ENCODE measurements around the gene NACC2.
A peak's percentile ranks its signal among the peaks of the same experiment; 100 is the strongest.
"Not testable (repeated sequence)": the region's sequence is repeated elsewhere in the genome, so short reads cannot be mapped to it uniquely, and the experiment has no call there.

The NACC2 gene

DNA sequence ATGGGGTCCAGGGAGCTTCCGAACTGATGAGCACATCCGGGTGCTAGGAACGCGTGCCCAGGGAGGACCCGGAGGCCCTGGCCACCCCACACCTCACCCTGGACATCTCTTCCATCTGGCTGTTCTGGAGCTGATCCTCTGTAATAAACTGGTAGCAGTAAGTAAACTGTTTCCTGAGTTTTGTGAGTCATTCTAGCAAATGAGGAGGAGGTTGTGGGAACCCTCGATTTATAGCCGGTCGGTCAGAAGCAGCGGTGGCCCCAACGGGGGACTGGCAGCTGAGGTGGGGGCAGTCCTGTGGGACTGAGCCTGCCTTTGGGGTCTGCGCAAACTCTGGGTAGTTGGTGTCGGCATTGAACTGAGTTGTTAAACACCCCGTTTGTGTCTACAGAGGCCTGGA lies 118.6 kb downstream of the NACC2 start:
- no peak for DNase-seq (ENCODE audit: low spot score)

DNA sequence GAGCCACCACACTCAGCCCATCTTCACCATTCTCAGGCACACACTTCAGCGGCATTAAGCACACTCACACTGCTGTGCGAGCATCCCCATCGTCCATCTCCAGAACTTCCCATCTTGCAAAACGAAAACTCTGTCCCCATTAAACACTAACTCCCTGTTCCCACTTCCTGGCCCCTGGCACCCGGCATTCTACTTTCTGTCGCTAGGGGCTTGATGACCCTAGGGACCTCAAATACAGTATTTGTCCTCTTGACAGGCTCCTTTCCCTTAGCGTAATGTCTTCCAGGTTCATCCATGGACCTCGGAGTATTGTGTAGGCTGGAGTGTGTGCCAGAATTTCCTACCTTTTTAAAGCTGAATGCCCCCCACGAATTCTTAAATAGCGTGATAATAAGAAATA lies 119.3 kb downstream of the NACC2 start:
- no peak for DNase-seq (ENCODE audit: low spot score)

DNA sequence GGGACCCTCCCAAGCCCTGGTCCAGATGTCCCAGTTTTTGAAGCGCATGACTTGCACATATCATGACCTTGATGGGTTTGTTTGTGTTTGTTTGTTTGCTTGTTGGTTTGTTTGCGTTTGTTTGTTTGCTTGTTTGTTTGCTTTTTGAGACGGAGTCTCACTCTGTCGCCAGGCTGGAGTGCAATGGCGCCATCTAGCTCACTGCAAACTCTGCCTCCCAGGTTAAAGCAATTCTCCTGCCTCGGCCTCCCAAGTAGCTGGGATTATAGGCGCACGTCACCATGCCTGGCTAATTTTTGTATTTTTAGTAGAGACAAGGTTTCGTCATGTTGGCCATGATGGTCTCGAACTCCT lies 120.9 kb downstream of the NACC2 start:
- DNase-seq (ENCODE audit: low spot score) = no peak

DNA sequence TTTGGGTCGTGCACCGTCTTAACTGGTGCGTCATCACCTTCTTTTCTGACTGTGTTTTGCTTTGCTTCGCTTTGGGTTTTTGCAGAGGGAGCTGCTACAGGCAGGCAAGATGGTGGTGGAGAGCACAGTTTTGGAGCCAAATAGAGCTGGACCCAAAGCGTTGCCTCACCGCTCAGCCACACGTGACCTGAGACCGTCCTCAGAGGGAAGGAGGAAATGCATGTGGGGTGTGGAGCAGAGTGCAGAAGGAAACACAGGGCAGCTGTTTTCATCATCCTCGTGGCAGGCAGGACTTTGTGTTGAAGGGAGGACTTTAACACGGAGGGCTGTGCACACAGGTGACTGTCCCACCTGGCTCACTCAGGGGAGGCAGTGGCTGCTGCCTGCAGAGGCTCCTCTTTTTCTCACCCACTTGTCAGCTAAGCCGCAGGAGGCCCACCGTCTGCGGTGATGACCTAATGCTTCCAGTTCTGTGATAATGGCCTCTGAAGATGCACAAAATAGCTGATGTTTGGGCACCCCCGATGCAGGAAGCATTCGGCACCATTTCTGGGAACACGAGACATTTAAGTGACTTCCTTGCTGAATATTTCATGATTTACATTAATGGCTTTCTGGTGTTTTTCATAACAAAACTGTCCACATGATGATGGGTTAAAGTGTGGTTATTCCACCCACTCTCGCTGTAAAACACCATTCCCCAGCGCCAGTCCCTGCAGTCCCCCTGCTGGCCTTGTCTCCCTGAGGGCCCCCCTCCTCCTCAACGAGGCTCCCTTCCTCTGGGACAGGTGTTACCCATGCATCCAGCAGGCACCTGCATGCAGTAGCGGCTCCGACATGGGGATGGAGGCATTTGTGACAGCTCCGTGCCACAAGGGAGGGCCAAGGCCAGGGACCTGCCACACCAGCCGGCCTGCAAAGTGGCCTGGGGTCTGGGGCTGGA lies 121.5 kb downstream of the NACC2 start:
- DNase-seq (ENCODE audit: low spot score) = no peak

DNA sequence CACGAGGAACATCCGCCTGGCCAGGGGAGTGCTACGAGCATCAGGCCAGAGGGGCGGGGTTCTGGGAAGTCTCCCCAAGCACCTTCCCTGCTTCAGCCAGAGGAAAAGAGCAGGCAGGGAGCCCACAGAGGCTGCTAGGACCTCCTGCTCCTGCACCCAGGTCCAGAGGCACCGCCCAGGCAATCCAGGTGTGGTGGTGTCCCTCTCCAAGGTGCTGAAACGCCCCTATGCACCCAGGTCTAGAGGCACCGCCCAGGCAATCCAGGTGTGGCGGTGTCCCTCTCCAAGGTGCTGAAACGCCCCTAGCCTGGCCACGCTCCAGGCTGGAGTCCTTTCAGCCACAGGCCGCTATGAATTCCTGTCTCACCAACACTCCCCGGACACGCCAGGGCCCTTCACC lies 123.2 kb downstream of the NACC2 start:
- no peak for DNase-seq (ENCODE audit: low spot score)

DNA sequence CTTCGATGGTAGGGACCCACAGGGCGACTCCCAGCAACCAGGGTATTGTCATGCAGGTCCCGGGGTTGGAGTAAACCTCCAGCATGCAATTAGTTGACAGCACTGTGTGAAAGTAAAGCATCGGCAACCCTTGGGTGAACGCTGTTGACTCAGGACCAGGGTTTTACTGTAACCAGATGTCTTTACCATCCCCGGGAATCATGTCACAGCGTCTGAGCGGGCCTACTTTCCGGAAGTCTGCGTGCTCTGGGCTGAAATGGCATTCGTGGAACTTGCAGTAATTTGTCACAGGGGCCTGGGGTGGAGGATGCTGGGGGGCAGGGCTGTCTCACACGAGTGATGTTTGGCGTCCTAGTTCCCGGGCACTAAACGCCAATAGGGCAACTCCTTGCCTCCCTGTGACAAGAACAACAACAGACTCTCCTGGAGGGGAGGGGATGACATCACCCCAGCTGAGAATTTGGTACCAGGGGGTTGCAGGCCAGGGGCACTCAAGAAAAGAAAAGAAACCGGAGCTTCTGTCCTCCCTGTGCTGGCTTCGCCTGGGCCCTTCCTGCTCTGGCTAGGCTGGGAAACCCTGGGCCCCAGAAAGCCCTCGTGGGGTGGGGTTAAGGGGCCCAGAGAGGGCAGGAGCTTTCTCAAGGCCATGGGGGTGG lies 123.8 kb downstream of the NACC2 start:
- no peak for DNase-seq (ENCODE audit: low spot score)

DNA sequence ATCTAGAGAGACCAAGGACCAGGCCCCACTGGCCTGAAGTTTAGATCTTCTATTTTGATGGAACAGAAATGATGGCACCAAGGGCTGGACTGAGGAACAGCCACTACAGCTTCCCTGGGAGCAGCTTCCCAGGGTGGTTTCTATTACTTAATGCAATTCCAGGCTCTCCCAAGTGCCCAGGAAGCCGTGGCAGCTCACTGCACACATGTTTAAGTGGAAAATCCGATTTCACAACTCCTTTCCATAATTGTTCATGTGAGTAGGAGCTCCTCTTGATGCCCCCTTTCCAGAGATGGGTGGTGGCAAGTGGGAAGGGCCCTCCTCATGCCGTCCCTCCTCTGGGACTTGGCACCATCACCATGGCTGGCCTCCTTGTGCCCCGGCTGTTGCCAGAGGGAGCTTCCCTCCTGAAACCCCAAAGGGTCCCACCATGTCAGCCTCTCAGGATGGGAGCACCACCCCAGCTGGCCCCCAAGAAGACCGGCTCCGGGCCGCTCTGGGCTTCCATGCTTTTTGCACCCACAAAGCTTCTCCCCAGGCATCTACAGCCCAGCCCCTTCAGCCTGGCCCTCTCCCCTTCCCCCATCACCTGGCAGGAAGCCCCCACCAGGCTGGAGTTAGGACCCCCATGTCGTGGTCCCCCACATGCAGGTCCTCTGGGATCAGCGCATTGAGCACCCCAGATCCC lies 124.8 kb downstream of the NACC2 start:
- DNase-seq (ENCODE audit: low spot score) = no peak

DNA sequence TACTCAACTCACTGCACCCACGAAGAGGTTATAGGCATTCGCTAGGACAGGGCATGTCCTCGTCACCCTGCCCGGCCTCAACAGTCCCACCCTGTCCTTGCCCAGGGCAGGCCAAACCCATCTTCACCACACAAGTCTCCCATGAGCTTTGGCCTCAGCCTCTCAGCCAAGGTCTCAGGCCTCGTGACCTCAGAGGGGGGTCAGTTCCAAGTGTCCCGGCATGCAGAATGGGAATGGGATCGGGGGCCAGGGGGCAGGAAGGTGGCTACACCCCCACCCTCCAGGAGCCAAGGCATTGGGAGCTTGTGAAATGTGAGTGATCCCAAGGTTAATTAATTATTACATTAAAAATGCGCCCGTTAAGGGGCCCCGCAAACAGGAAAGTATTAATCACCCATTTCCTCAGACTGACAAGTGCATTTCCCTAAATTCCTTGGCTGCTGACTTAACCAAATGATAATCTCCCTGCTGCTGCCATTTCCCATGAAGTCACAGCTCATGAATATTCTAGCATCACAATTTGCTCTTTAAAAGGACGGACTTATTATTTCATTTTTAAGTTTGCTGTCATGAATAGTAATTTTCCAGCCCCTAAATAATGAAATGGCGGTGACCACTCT lies 125.9 kb downstream of the NACC2 start:
- DNase-seq (ENCODE audit: low spot score) = no peak

DNA sequence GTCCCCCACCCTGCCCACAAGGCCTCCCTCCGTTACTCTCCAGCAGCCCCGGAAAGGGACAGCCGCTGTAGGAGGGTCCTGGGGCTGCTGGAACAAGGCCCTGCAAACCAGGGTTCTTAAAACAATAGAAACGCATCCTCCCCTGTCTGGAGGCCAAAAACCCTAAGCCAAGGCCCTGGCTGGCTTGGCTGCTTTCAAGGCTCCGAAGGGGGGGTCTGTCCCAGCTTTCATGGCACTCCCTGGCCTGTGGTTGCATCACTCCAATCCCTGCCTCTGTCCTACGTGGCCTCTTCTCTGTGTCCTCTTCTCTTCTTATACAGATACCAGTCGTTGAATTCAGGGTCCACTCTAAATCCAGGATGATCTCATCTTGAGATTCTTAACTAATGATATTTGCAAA lies 126.5 kb downstream of the NACC2 start:
- DNase-seq (ENCODE audit: low spot score) = no peak

DNA sequence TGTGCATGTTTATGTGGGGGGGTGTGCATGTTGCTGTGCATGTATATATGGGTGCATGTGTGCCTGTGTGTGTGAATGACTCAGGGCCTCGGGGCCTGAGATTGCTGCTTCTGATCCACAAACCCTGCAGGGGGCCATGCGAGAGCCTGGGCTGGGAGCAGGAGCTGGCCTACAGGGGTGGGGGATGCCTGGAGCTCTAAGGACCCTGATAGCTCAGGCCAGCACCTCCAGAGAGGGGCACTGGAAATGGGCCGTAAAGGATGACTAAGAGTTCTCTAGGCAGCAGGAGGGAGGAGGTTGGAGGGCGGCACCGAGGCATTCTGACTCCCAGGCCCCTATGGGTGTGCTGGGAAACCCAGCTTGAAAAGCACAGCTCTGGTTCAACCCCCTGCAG lies 127.0 kb downstream of the NACC2 start:
- no peak for DNase-seq (ENCODE audit: low spot score)

DNA sequence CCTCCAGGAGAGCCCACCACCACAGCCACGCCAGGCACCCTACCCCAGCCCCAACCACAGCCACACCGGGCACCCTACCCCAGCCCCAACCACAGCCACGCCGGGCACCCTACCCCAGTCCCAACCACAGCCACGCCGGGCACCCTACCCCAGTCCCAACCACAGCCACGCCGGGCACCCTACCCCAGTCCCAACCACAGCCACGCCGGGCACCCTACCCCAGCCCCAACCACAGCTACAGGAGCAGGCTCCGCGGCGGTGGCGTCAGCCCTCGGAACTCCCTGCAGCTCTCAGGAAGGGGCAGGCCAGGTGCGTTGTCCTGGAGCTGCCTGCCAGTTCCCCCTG lies 128.2 kb downstream of the NACC2 start:
- DNase-seq (ENCODE audit: low spot score) = not testable (repeated sequence)

DNA sequence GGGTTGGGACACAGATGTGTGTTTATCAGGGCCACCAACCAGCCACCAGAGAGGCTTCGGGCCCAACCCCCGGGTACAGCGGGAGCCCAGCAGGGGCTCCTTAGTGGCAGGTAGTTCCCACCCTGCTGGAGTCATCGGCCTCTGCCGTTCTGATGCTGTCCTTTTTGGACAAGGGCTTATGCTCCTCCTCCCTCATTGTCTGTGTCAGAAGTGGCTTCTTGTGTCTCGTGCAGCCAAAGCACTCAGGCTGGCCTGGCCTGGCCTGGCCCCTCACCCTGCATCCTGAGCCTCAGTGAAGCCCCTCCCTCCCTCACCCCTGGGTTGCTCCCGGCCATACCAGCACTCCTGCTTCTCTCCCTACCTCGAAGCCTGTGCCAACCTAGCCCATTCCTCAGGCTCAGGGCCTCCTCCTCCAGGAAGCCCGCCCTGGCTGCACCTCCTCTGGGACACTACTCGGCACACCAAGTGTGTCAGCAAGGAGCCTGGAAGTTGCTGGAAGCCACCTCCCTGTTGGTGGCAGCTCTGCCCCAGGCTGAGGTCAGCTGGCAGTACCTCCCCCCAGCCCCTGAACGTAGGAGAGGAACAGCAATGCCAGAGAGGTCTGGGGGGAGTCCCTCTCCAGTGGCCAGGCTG lies 129.8 kb downstream of the NACC2 start:
- no peak for DNase-seq (ENCODE audit: low spot score)

DNA sequence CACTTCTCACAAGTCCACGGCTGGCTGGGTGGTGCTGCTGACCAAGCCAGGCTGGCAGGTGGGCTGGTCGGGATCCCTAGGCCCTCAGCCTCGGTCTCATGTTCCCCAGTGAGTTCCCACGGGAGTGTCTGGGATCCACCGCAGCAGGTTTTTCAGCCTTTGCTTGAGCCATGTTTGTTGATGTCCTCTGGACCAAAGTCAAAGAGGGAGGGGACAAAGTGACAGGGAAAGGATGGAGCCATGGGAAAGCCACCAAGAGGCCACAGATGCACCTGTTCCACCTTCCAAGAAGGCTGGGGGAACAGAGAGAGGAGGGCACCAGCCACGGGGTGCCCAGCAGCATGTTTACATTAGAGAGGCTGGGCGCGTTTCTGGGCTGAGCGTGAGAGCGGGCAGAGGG lies 131.2 kb downstream of the NACC2 start:
- no peak for DNase-seq (ENCODE audit: low spot score)

DNA sequence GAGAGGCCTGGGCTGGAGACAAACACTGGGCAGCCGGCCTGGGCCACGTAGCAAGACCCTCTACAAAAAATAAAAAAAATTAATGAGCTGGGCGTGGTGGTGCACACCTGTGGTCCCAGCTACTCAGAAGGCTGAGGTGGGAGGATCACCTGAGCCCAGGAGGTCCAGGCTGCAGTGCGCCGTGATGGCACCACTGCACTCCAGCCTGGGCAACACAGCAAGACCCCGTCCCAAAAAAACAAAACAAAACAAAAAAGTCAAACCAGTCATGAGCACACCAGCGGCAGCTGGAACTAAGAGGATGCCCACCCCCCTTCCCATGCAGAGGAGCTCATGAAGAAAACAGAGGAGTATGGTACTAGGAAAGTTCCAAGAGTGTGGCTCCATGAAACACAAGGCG lies 131.8 kb downstream of the NACC2 start:
- no peak for DNase-seq (ENCODE audit: low spot score)

DNA sequence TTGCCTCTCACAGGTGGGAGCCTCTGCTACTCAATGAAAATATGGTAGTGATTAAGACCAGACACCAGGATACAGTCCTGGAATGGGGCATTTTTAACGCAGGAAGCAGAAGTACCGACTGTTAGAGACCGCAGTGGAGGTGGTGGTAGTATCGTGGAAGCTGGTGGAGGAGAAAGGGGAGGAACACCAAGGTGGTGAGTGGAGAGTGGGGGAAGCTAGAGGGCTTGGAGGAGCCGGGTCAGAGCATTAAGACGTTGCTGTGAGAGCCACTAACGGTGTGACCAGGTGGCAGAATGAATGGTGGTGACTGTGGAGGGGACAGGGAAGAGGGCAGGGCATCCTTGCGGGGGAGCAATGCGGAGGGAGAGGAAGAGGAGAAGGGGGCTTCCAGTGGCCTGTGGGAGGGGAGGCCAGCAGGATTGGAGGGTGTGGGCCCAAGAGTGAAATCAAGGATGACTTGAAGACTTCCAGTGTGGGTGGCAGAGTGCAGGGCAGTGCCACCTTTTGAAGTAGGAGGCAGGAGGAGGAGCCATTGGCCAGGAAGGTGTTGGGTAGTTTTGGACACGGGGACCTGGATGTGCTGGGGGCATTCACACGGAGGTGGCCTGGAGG lies 132.3 kb downstream of the NACC2 start:
- no peak for DNase-seq (ENCODE audit: low spot score)

DNA sequence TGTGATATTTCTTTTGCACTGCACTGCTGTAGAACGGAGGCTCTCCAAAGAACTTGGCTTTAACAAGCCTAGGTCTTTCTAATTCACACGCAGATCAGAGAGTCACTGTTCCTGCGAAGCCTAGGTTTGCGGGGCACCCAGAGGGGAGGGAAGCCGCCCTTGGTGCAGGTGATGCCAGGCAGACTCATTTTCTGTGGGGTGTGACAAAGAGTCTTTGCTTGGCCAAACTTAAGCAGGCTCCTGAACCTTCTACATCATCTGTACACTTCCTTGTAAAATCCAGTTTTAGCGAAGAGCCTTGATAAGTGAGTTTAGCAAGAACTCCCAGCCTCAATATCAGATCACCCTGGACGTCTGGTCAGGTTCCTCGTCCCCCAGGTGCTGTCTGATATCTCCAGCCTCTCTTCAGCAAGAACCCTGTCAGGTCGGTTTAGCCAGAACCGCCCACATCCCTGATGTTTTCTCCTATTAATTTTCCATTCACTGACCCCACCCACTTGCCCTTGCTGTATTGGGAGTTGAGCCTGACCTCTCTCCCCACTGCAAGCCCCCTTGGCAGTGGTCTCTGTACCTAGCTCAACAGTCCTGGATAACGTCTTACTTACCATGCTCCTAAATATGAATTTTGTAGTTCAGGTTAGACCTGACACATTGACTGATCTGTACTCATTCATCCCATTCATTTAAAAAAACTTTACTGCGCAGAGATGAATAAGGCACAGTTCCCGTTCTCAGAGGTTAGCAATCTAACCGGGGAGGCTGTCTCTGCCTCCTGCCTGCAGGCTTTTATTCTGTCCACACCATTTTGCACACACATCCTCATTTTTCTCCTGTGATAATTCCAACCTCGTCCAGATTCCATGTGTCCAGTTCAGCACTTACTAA lies 133.0 kb downstream of the NACC2 start:
- no peak for DNase-seq (ENCODE audit: low spot score)

DNA sequence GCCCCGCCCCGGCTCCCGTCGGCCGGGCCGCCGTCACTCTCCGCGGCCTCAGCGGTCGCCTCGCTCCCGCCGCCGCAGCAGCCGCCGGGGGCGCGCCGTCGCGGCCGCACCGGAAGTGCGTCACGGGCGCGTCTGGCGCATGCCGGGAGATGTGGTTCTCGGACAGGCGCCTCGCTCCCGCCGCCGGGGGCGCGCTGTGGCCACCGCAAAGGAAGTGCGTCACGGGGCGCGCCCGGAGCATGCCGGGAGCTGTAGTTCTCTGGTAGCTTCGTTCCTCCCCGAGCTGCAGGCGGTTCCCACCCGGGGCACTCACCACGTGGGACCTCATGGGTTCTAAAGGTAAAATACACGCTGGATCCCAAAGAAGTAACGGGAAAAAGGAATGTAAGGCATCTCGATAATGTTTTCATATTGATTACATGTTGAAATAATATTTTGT lies 133.8 kb downstream of the NACC2 start, which contains the start of gene UBAC1:
Gene UBAC1, minus strand, starts transcription at position 97 of the 439 bp plus-strand sequence. CDS start 211 bp downstream, outside the sequence.
- peak; percentile 100 for DNase-seq (ENCODE audit: low spot score)

DNA sequence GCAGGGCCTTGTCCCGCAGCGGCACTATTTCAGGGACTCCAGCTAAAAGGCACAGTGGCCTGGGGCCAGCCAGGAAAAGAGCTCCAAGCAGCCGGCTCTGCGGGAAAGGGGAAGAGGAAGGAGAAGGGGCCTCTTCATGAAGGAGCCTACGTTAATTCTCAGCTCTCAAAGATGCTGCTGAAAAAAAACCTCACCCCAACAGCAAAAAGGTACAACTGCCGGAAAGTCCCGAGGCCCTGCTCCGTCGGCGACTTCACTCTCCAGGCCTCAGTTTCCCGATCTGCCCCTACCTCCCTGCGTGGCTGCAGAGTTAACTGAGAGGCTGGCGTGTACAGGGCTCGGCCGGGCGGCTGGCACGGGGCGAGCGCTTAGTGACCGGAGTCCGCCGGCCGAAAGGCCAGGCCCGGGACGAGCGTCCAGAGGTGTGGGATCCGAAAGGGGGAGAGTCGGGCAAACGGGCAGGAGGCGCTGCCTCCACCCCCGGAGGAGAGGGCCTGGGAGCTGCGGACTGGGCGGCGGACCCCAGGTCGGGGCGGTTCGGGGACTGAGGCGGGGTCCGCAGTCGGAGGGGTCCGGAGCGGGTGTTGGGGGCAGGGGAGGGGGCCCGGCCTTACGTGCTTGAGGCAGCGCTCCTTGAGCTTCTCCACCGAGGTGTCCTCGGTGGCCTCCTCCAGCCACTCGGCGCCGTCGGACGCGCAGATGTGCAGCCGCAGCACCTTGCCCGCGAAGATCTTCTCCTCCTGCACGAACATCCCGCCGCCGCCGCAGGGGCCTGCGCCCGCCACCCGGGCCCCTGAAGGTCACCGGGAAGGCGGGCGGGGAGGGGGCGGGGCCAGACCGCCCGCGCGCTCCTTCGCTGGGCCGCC lies 134.4 kb downstream of the NACC2 start:
- DNase-seq (ENCODE audit: low spot score) = peak; percentile 70

DNA sequence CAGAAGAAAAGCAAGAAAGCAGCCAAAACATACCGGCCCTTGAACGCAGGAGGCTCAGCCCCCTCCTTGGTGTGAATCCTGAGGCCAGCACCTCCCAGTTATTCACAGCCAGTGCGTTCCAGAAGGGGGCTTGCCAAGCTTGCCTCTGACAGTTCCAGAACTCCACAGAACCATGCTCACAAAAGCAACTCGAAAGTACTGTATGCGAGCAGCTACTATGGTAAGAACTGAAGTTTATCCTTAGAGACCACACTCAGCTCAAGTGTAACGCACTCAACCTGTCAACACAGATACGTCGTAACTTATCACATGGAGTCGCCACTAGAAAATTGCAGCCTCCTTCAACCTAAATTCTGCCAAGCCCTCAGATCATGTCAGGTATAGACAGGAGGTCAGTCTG lies 135.3 kb downstream of the NACC2 start:
- DNase-seq (ENCODE audit: low spot score) = no peak

DNA sequence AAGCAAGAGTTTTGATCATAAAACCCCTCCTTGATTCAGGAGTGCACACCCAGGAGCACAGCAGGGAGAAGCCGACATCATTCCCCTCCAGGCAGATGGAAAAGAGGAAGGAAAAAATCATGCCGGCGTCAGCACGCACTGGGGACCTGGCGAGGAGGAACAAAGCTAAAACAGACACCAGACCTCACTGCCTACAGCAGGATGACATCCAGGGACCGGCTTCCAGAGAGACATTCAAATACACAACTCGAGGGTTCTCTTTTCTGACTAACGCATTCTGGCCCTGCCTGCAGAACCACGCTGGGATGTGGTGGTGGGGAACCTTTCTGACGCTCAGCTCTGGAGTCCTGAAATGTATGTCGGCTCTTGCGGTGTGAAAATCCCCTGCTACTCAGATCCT lies 136.6 kb downstream of the NACC2 start:
- no peak for DNase-seq (ENCODE audit: low spot score)

All from AG08396 (cell line).